Urinary bladder (tissue), 4 donors: ENCODE results near the gene TMUB1. TPM values are rescaled to one million over a fixed set of nuclear protein-coding genes. Genes with fewer than 3 reads are reported as not detected.

Experiments
- DNase-seq: peaks from one replicate; pipeline ENCODE4 v3.0.0-alpha.2; 2015; ENCODE audit errors: extremely low spot score
- H3K27ac ChIP-seq: one replicate; pipeline ENCODE4 v1.5.1; 2013; ENCODE audit warnings: low read depth, mild to moderate bottlenecking, moderate library complexity
- H3K36me3 ChIP-seq: one replicate; pipeline ENCODE4 v1.6.1; 2013; ENCODE audit warnings: mild to moderate bottlenecking, moderate library complexity; ENCODE audit not compliant: insufficient read depth
- H3K4me1 ChIP-seq: one replicate; pipeline ENCODE4 v1.6.1; 2013; ENCODE audit warnings: mild to moderate bottlenecking, moderate library complexity; ENCODE audit not compliant: insufficient read depth
- H3K4me3 ChIP-seq: one replicate; pipeline ENCODE4 v1.5.1; 2013; ENCODE audit warnings: low read depth, low read length
- WGBS: extraction: QIAGEN DNeasy Blood & Tissue Kit; methylation state at CpG from one replicate; pipeline ENCODE4 v1.1.7; 2013; 5-methylcytosine and 5-hydroxymethylcytosine counted together
- polyA plus RNA-seq: library from polyadenylated mRNA; stranded (reverse); fragments of 200-250 nt; gene quantifications from one replicate; pipeline ENCODE4 v1.2.3, GENCODE V29; 2013
- total RNA-seq: library from RNA; depleted of rRNA; stranded (reverse); fragments of >200 nt; gene quantifications from one replicate; pipeline ENCODE4 v1.2.3, GENCODE V29; 2014
- donor health status: healthy with polysubstance abuse.
- donor health status: healthy.

The TMUB1 gene
- total and polyA plus RNA-seq, 2 donors: 9.7 to 51.9 TPM

DNA sequence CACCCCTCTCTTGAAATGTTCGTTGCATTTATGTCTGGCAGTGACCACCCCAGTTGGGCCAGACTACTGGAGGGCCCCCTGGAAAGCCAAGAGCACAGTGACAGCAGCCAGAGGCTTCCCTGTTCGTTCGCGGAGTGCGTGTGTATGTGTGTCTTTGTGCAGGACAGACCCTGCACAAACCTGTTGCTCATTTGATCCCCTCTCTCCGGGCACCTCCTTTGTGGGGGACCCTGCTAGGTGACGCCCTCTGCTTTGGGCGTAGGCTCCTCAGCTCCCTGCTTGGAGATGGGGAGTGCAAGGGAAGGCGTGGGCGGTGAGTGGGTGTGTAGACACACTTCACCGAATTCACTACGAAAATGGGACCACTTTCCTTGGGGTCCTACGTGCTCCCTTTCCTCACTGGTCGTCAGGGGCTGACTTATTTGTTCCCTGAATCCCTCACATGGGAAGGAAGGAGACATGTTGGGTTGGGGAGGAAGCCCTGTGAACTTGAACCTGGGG, 41.7 kb upstream of the TMUB1 start:
- Histone ChIP-seq H3K4me1 (no peaks in the 10 kb centered on the region), H3K27ac (no peak overlapping the region), H3K36me3 (no peaks in the 10 kb centered on the region), H3K4me3 (no peak overlapping the region)
- 92% methylated on average over 14 of the region's 14 CpGs for WGBS
- DNase-seq: no peak

DNA sequence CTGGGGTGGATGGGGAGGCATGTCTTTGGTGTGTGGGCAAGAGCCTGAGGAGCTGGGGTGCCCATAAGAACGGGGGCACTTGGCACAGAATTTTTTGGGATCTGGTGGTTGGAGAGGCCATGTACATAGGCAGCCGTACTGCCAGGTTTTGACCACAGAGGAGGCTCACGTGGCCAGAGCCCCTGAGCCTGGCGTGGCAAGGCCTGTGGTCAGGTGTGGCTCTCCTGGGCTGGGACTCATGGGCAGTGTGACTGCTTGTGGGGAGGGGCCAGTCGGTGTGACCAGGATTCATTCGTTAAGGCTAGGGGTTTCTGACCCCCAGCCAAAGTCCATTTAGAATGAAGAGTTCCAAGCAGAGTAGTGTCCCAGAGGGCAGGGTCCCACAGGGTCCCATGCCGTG, 41.2 kb upstream of the TMUB1 start:
- Histone ChIP-seq H3K4me1 (no peaks in the 10 kb centered on the region), H3K36me3 (peaks cover 2% of the 10 kb centered on the region), H3K27ac (no peak overlapping the region), H3K4me3 (no peak overlapping the region)
- no peak for DNase-seq
- 89% methylated on average over 7 of the region's 7 CpGs for WGBS

- H3K36me3 ChIP-seq: peaks cover 2% of the 10 kb centered on the region
- peak; percentile 59 for DNase-seq
- H3K4me3 ChIP-seq: no peak overlapping the region
- no peak overlapping the region for H3K27ac ChIP-seq
- H3K4me1 ChIP-seq: no peaks in the 10 kb centered on the region
- WGBS: 45% methylated on average over 24 of the region's 24 CpGs
Measured at GRCh38 chr7:151123822-151124464, 40.6 kb upstream of the TMUB1 start.

DNA sequence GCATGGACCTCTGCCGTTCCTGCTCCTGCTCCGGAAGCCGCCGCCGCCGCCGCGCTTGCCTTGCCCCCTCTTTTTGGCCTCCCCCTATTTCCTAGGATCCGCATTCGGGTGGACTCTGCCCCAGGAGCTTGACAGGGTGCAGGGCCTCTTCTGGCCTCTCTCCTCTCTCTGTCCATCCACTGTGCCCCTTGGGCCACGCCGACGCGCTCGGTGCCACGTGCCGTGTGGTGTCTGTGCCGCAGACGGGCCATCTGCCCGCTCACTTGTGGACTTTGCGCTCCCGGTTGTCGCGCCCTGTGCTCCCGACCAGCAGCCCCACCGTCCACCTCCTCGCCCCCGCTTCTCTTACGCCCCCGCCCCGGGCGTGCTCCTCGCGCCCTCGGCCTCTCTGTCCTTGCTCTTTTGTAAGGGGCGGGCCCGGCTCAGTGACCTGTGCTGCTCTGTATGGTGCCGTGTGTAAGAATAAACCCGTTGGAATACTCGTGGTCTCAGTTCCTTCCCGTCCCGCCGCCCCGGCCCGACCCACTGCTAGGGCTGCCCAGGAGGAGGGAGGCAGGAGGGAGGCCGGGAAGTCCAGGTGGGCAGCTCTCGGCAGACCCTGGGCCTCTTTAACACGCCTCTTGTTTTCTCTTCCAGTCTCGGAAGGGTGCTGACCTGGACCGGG, 40.0 kb upstream of the TMUB1 start:
- peaks cover 2% of the 10 kb centered on the region for H3K36me3 ChIP-seq
- WGBS: 91% methylated on average over 50 of the region's 50 CpGs
- no peaks in the 10 kb centered on the region for H3K4me1 ChIP-seq
- H3K27ac ChIP-seq: no peak overlapping the region
- DNase-seq: no peak
- no peak overlapping the region for H3K4me3 ChIP-seq

DNA sequence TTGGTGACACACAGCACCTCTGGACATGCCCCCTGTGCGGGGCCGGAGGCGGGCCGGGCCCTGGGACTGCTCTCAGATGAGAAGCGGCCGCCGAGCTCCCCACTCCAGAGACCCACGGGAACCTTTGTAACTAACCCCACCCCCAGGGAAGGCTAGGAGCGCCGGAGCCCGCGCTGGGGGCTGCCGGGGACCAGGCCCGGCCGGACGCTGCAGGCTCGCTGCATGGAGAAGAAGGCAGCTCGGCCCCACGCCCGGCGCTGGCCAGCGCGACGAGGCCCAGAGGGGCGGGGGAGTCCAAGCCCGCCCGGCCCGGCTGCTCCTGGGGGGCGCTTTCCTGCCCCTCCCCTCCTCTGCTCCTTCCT, 39.5 kb upstream of the TMUB1 start:
- 89% methylated on average over 29 of the region's 29 CpGs for WGBS
- H3K36me3 ChIP-seq: peaks cover 2% of the 10 kb centered on the region
- no peaks in the 10 kb centered on the region for H3K4me1 ChIP-seq
- no peak overlapping the region for H3K27ac ChIP-seq
- DNase-seq: no peak
- no peak overlapping the region for H3K4me3 ChIP-seq

DNA sequence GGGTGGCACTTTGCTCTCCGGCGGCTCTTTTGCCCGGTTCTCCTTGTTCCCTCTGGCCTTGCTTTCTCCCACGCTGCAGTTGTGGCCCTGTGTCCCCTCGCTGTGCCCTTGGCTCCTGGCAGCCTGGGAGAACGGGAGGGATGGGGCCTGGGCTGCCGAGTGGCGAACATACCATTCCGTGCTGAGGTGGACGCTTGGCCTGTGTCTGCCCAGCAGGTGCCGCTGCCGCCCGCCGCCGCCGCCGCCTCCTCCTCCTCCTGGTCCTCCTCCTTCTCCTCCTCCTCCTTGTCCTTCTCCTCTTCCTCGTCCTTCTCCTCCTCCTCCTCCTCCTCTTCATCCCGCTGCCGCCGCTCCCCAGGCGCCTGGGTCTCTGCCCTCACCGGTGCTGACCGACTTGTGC, 39.0 kb upstream of the TMUB1 start:
- no peak for DNase-seq
- H3K4me1 ChIP-seq: no peaks in the 10 kb centered on the region
- H3K27ac ChIP-seq: no peak overlapping the region
- WGBS: 83% methylated on average over 24 of the region's 24 CpGs
- no peak overlapping the region for H3K4me3 ChIP-seq
- peaks cover 2% of the 10 kb centered on the region for H3K36me3 ChIP-seq

DNA sequence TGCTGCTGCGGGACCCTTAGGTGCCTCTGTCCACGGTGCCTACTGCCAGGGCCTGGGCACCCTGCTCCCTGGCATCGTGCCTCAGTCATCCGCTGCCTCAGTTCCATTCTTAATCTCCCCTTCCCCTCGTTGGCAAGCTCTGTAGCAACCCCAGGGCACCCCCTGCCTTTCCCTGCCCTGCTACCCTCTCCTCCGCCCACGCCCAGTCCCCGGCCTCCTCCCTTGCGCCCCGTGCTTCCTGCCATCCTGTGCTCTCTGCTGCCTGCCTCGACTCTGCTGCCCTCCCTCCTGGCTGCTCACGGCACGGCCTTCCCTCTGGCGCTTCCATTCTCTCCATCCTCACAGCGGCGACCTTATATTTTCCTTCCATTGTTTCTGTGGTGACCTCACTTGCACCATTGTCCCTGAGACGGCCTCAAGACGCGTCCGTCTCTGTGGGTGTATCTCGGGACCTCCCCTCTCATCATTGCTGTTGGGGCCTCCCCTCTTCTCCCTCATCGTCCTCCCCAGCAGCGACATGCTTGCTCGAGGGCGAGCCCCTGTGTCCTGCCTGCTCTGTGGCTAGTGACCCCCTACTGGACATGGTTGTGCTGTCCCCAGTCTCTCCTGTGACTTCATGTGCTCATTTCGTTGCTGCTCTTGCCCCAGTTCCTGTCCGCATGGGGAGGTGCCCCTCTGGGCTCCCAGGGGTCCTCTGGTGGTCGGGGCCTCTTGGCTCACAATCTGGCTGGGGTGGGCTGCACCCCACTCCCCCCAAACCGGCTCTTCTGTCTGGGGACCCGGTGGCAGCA, 38.3 kb upstream of the TMUB1 start:
- no peak for DNase-seq
- Histone ChIP-seq H3K36me3 (peaks cover 2% of the 10 kb centered on the region), H3K27ac (no peak overlapping the region), H3K4me3 (no peak overlapping the region), H3K4me1 (no peaks in the 10 kb centered on the region)
- WGBS: 84% methylated on average over 30 of the region's 30 CpGs

GRCh38 chr7:151120896-151121295, 37.6 kb upstream of the TMUB1 start:
- DNase-seq: no peak
- Histone ChIP-seq H3K36me3 (peaks cover 2% of the 10 kb centered on the region), H3K4me1 (no peaks in the 10 kb centered on the region), H3K27ac (no peak overlapping the region), H3K4me3 (no peak overlapping the region)
- 91% methylated on average over 22 of the region's 22 CpGs for WGBS

DNA sequence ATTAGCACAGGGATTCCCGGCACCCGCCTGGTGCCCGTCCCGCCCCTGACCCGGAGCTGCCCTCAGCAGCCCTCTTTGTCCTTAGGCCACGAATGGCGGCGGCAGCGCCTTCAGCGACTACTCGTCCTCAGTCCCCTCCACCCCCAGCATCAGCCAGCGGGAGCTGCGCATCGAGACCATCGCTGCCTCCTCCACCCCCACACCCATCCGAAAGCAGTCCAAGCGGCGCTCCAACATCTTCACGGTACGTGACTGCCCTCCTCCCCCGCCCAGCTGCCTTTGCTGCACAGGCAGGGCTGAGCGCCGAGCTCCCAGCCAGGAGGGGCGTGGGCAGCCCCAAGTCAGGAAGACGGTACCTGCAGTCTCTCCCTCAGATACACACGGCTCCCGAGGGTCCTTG, 36.6 kb upstream of the TMUB1 start:
- WGBS: 89% methylated on average over 27 of the region's 27 CpGs

DNA sequence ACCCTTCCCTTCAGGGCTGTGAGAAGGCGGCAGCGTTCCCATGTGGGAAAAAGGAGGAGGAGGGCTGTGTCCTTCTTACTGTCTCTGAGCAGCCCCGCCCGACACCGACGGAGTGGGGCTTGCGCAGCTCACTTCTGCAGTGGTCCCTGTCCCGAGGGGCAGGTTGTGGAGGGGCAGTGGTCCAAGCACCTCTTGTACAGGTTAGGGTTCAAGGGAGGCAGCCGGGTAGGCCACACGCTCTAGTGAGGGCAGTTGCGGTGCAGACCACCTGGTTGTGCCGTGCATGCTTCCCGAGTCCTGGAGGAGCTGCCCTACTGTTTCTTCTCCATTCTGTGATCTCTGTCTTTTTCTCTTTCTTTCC, 35.7 kb upstream of the TMUB1 start:
- Histone ChIP-seq H3K27ac (no peak overlapping the region), H3K36me3 (peaks cover 2% of the 10 kb centered on the region), H3K4me1 (no peaks in the 10 kb centered on the region), H3K4me3 (no peak overlapping the region)
- WGBS: 92% methylated on average over 13 of the region's 13 CpGs
- DNase-seq: no peak

More for the DNA sequence above, 36.6 kb upstream of the TMUB1 start:
- no peak overlapping the region for H3K4me3 ChIP-seq
- no peaks in the 10 kb centered on the region for H3K4me1 ChIP-seq
- DNase-seq: no peak
- peaks cover 2% of the 10 kb centered on the region for H3K36me3 ChIP-seq
- no peak overlapping the region for H3K27ac ChIP-seq

GRCh38 chr7:151118108-151119054, 35.1 kb upstream of the TMUB1 start:
- DNase-seq: no peak
- no peaks in the 10 kb centered on the region for H3K4me1 ChIP-seq
- no peak overlapping the region for H3K27ac ChIP-seq
- no peak overlapping the region for H3K4me3 ChIP-seq
- H3K36me3 ChIP-seq: peaks cover 2% of the 10 kb centered on the region
- 93% methylated on average over 38 of the region's 38 CpGs for WGBS

DNA sequence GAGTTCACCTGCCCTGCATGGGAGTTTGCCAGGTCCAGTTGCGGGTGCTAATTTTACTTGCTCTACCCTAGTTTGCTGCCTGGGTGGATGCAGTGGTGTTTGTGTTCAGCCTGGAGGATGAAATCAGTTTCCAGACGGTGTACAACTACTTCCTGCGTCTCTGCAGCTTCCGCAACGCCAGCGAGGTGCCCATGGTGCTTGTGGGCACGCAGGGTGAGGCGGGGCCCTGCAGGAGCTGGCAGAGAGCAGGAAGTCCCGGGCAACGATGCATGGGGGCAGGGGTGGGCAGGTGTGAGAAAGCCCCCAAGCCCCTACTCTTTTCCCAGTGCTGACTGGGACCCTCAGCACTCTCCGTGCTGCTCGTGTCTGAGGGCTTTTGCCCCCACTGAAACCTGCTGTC, 34.3 kb upstream of the TMUB1 start:
- Histone ChIP-seq H3K27ac (no peak overlapping the region), H3K4me3 (no peak overlapping the region), H3K4me1 (no peaks in the 10 kb centered on the region), H3K36me3 (peaks cover 2% of the 10 kb centered on the region)
- DNase-seq: no peak
- WGBS: 87% methylated on average over 12 of the region's 12 CpGs
